Hepatocyte (in vitro differentiated cells): ENCODE data around the gene GH2. TPM values are rescaled to one million over a fixed set of nuclear protein-coding genes. Genes with fewer than 3 reads are reported as not detected.
"Not testable (repeated sequence)": the region's sequence is repeated elsewhere in the genome, so short reads cannot be mapped to it uniquely, and the experiment has no call there.

Experiments used
- DNase-seq: peaks from one replicate; pipeline ENCODE4 v3.0.0-alpha.2; 2016; ENCODE audit warnings: low spot score
- H2AFZ ChIP-seq: fragments of 200-600 bp; sonication (generic); 2 replicates; pipeline ENCODE4 v1.6.0; 2016; ENCODE audit warnings: antibody characterized with exemption, mild to moderate bottlenecking
- H3K27ac ChIP-seq: fragments of 200-600 bp; sonication (generic); 2 replicates; pipeline ENCODE4 v1.5.1; 2016; ENCODE audit warnings: mild to moderate bottlenecking
- H3K27me3 ChIP-seq: fragments of 200-600 bp; sonication (generic); 2 replicates; pipeline ENCODE4 v1.6.1; 2016
- H3K36me3 ChIP-seq: fragments of 200-600 bp; sonication (generic); replicated peaks from 2 replicates; pipeline ENCODE4 v1.5.1; 2016; ENCODE audit warnings: low read depth; ENCODE audit not compliant: insufficient read depth
- H3K4me1 ChIP-seq: fragments of 200-600 bp; sonication (generic); 2 replicates; pipeline ENCODE4 v1.5.1; 2016; ENCODE audit warnings: mild to moderate bottlenecking, moderate library complexity; ENCODE audit not compliant: insufficient read depth
- H3K4me2 ChIP-seq: fragments of 200-600 bp; sonication (generic); 2 replicates; pipeline ENCODE4 v1.6.0; 2016
- H3K4me3 ChIP-seq: fragments of 200-600 bp; sonication (generic); 2 replicates; pipeline ENCODE4 v1.5.1; 2016; ENCODE audit warnings: mild to moderate bottlenecking
- H3K79me2 ChIP-seq: fragments of 200-600 bp; sonication (generic); 2 replicates; pipeline ENCODE4 v1.6.0; 2017; ENCODE audit warnings: mild to moderate bottlenecking
- H3K9me2 ChIP-seq: fragments of 200-600 bp; sonication (generic); replicated peaks from 2 replicates; pipeline ENCODE4 v1.6.0; 2017; ENCODE audit warnings: mild to moderate bottlenecking; ENCODE audit not compliant: insufficient read depth
- H3K9me3 ChIP-seq: fragments of 200-600 bp; sonication (generic); 2 replicates; pipeline ENCODE4 v1.5.1; 2016; ENCODE audit warnings: low read depth, mild to moderate bottlenecking
- H4K20me1 ChIP-seq: fragments of 200-600 bp; sonication (generic); 2 replicates; pipeline ENCODE4 v1.6.0; 2016; ENCODE audit warnings: mild to moderate bottlenecking; ENCODE audit not compliant: insufficient read depth, poor library complexity, severe bottlenecking
- CTCF ChIP-seq: fragments of 200-600 bp; sonication (generic); IDR thresholded peaks from 2 replicates; pipeline ENCODE4 v1.5.1; 2016; ENCODE audit warnings: antibody characterized with exemption, mild to moderate bottlenecking; ENCODE audit not compliant: poor library complexity
- EZH2 ChIP-seq: fragments of 200-600 bp; sonication (generic); IDR thresholded peaks from 2 replicates; pipeline ENCODE4 v1.6.1; 2016; ENCODE audit warnings: antibody characterized with exemption, mild to moderate bottlenecking, borderline replicate concordance
- EZH2phosphoT487 ChIP-seq: fragments of 200-600 bp; sonication (generic); IDR thresholded peaks from one replicate; pipeline ENCODE4 v1.6.1; 2018; ENCODE audit warnings: antibody characterized with exemption, mild to moderate bottlenecking, low read depth, moderate library complexity; ENCODE audit not compliant: unreplicated experiment, severe bottlenecking
- WGBS: methylation state at CpG from one replicate; pipeline ENCODE4 v1.1.6; 2016; ENCODE audit warnings: low lambda C conversion rate; ENCODE audit errors: missing lambda C conversion rate; 5-methylcytosine and 5-hydroxymethylcytosine counted together
- polyA plus RNA-seq: library from polyadenylated mRNA; unstranded; fragments of >200 nt; fragmentation: Nextera tagmentation; extraction: Ambion mirVana; gene quantifications from 2 replicates; pipeline ENCODE4 v1.2.1, GENCODE V29; 2016
- total RNA-seq: library from RNA; depleted of rRNA; stranded (reverse); fragments of >200 nt; gene quantifications from 2 replicates; pipeline ENCODE4 v1.2.3, GENCODE V29; 2014

The GH2 gene
- total and polyA plus RNA-seq, 2 experiments from 2014 or later, result not detected

- Histone ChIP-seq H3K4me3 (no peak overlapping the region), H3K27ac (no peak overlapping the region), H2AFZ (no peak overlapping the region), H3K9me3 (no peaks in the 10 kb centered on the region), H3K36me3 (no peaks in the 10 kb centered on the region), H3K27me3 (no peaks in the 10 kb centered on the region), H3K4me1 (no peaks in the 10 kb centered on the region), H3K79me2 (no peaks in the 10 kb centered on the region), H3K4me2 (no peak overlapping the region), H4K20me1 (no peaks in the 10 kb centered on the region), H3K9me2 (no peaks in the 10 kb centered on the region)
- TF ChIP-seq EZH2 (no peak), EZH2phosphoT487 (no peak), CTCF (no peak)
- 90% methylated on average over 2 of the region's 2 CpGs for WGBS
- DNase-seq, result no peak
Observed at GRCh38 chr17:63926164-63926563, 44.4 kb upstream of the GH2 start.

GRCh38 chr17:63925615-63926014, 43.9 kb upstream of the GH2 start:
- WGBS, result 73% methylated on average over 4 of the region's 5 CpGs
- no peak overlapping the region for H3K27ac ChIP-seq
- H3K9me3 ChIP-seq, result no peaks in the 10 kb centered on the region
- H3K4me3 ChIP-seq, result no peak overlapping the region
- no peaks in the 10 kb centered on the region for H3K36me3 ChIP-seq
- no peaks in the 10 kb centered on the region for H3K9me2 ChIP-seq
- no peaks in the 10 kb centered on the region for H3K27me3 ChIP-seq
- no peaks in the 10 kb centered on the region for H4K20me1 ChIP-seq
- TF ChIP-seq EZH2phosphoT487, result no peak
- no peak for TF ChIP-seq EZH2
- no peak for TF ChIP-seq CTCF
- no peaks in the 10 kb centered on the region for H3K4me1 ChIP-seq
- H3K4me2 ChIP-seq, result no peak overlapping the region
- H3K79me2 ChIP-seq, result no peaks in the 10 kb centered on the region
- DNase-seq, result no peak
- no peak overlapping the region for H2AFZ ChIP-seq

GRCh38 chr17:63922402-63922801, 40.7 kb upstream of the GH2 start:
- H2AFZ ChIP-seq, H3K4me2 ChIP-seq, H3K9me2 ChIP-seq, H3K27ac ChIP-seq, H4K20me1 ChIP-seq, H3K4me3 ChIP-seq, H3K4me1 ChIP-seq, H3K36me3 ChIP-seq, H3K79me2 ChIP-seq, H3K9me3 ChIP-seq, H3K27me3 ChIP-seq, DNase-seq: not testable (repeated sequence)
- WGBS, result 81% methylated on average over 9 of the region's 9 CpGs

GRCh38 chr17:63920779-63921178, 39.0 kb upstream of the GH2 start:
- not testable (repeated sequence) for H3K27ac ChIP-seq, H3K4me1 ChIP-seq, H3K27me3 ChIP-seq, H3K9me3 ChIP-seq, H3K4me2 ChIP-seq, H2AFZ ChIP-seq, H3K79me2 ChIP-seq, DNase-seq, H3K9me2 ChIP-seq, H3K36me3 ChIP-seq, H4K20me1 ChIP-seq, H3K4me3 ChIP-seq
- 88% methylated on average over 5 of the region's 5 CpGs for WGBS

- H4K20me1 ChIP-seq, DNase-seq, H3K79me2 ChIP-seq, H3K36me3 ChIP-seq, H3K4me3 ChIP-seq, H3K9me3 ChIP-seq, H3K27me3 ChIP-seq, H3K4me1 ChIP-seq, H3K9me2 ChIP-seq, H3K4me2 ChIP-seq, H2AFZ ChIP-seq, H3K27ac ChIP-seq: not testable (repeated sequence)
- WGBS, result 79% methylated on average over 6 of the region's 6 CpGs
Observed at GRCh38 chr17:63920050-63920449, 38.3 kb upstream of the GH2 start.
